HEK293 (cell line): ENCODE results near the gene HLA-DOB.

ENCODE experiments used
- CTCF ChIA-PET: fragments of 350-600 bp; formaldehyde crosslinking; extraction: SDS; loops from one replicate; lab custom pipeline; 2021; ENCODE audit warnings: antibody characterized with exemption; lab: Yijun Ruan, JAX
- POLR2A ChIA-PET: fragments of 300-600 bp; formaldehyde crosslinking; extraction: SDS; loops from one replicate; lab custom pipeline; 2020; ENCODE audit warnings: antibody characterized with exemption, inconsistent platforms; lab: Yijun Ruan, JAX
- H3K27ac ChIP-seq: fragments of 200-500 bp; sonication (Bioruptor generic); 2 replicates; pipeline ENCODE4 v1.5.1; 2014; ENCODE audit warnings: low read depth, low read length, control low read depth, inconsistent platforms; ENCODE audit errors: extremely low read depth
- H3K36me3 ChIP-seq, 2 experiments: fragments of 200-500 bp in 1 of 2; sonication (Bioruptor generic) in 1 of 2; 1 replicate in 1 of 2; 2 replicates in 1 of 2; pipeline ENCODE4 v1.5.1; 2014 to 2017; ENCODE audit warnings: inconsistent platforms in 2 of 2, low read length in 2 of 2; ENCODE audit not compliant: control insufficient read depth in 2 of 2, insufficient read depth in 1 of 2
- H3K4me1 ChIP-seq: fragments of 200-500 bp; sonication (Bioruptor generic); 2 replicates; pipeline ENCODE4 v1.5.1; 2014; ENCODE audit warnings: mild to moderate bottlenecking, low read length, inconsistent platforms; ENCODE audit not compliant: control insufficient read depth, insufficient read depth
- H3K4me3 ChIP-seq: 2 replicates; pipeline ENCODE4 v1.5.1; 2011; ENCODE audit warnings: low read depth, mild to moderate bottlenecking, control low read depth, low read length, moderate library complexity
- H3K9me3 ChIP-seq: fragments of 200-500 bp; sonication (Bioruptor generic); 2 replicates; pipeline ENCODE4 v1.5.1; 2014; ENCODE audit warnings: low read depth, low read length, inconsistent platforms; ENCODE audit not compliant: control insufficient read depth, insufficient read depth
- MZF1 ChIP-seq: fragments of 450-650 bp; formaldehyde crosslinking; IDR thresholded peaks from 2 replicates; pipeline ENCODE4 v1.5.1; 2017; ENCODE audit warnings: missing biosample characterization, missing genetic modification characterization, borderline replicate concordance
- OVOL3 ChIP-seq: fragments of 450-650 bp; formaldehyde crosslinking; IDR thresholded peaks from 2 replicates; pipeline ENCODE4 v1.5.1; 2016; ENCODE audit warnings: missing biosample characterization, missing genetic modification characterization
- RBAK ChIP-seq: fragments of 450-650 bp; formaldehyde crosslinking; IDR thresholded peaks from 2 replicates; pipeline ENCODE4 v1.5.1; 2016; ENCODE audit warnings: missing biosample characterization, missing genetic modification characterization
- ZFP37 ChIP-seq: fragments of 450-650 bp; formaldehyde crosslinking; IDR thresholded peaks from 2 replicates; pipeline ENCODE4 v1.5.1; 2016; ENCODE audit warnings: missing biosample characterization, missing genetic modification characterization
- ZIC2 ChIP-seq: fragments of 450-650 bp; formaldehyde crosslinking; IDR thresholded peaks from 2 replicates; pipeline ENCODE4 v1.5.1; 2016; ENCODE audit warnings: missing biosample characterization, missing genetic modification characterization
- ZNF132 ChIP-seq: fragments of 450-650 bp; formaldehyde crosslinking; IDR thresholded peaks from 2 replicates; pipeline ENCODE4 v1.5.1; 2017; ENCODE audit warnings: missing biosample characterization, missing genetic modification characterization, borderline replicate concordance
- ZNF146 ChIP-seq: fragments of 450-650 bp; formaldehyde crosslinking; IDR thresholded peaks from 2 replicates; pipeline ENCODE4 v1.5.1; 2016; ENCODE audit warnings: missing biosample characterization, missing genetic modification characterization
- ZNF175 ChIP-seq: fragments of 450-650 bp; formaldehyde crosslinking; IDR thresholded peaks from 2 replicates; pipeline ENCODE4 v1.5.1; 2016; ENCODE audit warnings: missing biosample characterization, missing genetic modification characterization
- ZNF184 ChIP-seq: fragments of 450-650 bp; IDR thresholded peaks from 2 replicates; pipeline ENCODE4 v1.5.1; 2018; ENCODE audit warnings: missing biosample characterization, mild to moderate bottlenecking, missing genetic modification characterization
- ZNF214 ChIP-seq: fragments of 450-650 bp; formaldehyde crosslinking; IDR thresholded peaks from 2 replicates; pipeline ENCODE4 v1.5.1; 2017; ENCODE audit warnings: missing biosample characterization, mild to moderate bottlenecking, missing genetic modification characterization, borderline replicate concordance
- ZNF248 ChIP-seq: fragments of 450-650 bp; formaldehyde crosslinking; IDR thresholded peaks from 2 replicates; pipeline ENCODE4 v1.5.1; 2017; ENCODE audit warnings: missing biosample characterization, missing genetic modification characterization
- ZNF274 ChIP-seq, 2 experiments: fragments of 200-500 bp in 1 of 2; fragments of 450-650 bp in 1 of 2; sonication (Bioruptor generic) in 1 of 2; formaldehyde crosslinking in 1 of 2; IDR thresholded peaks; 2 replicates each; pipeline versions ENCODE4 v1.5.1 to v1.6.1; 2014 to 2016; ENCODE audit warnings: borderline replicate concordance in 1 of 2, inconsistent platforms in 1 of 2, low read length in 1 of 2, missing biosample characterization in 1 of 2, missing genetic modification characterization in 1 of 2
- ZNF555 ChIP-seq: fragments of 450-650 bp; formaldehyde crosslinking; conservative IDR thresholded peaks from 2 replicates; pipeline ENCODE4 v1.5.1; 2017; ENCODE audit warnings: missing biosample characterization, mild to moderate bottlenecking, missing genetic modification characterization, inconsistent platforms
- ZNF558 ChIP-seq: fragments of 450-650 bp; formaldehyde crosslinking; IDR thresholded peaks from 2 replicates; pipeline ENCODE4 v1.5.1; 2016; ENCODE audit warnings: missing biosample characterization, missing genetic modification characterization
- ZNF629 ChIP-seq: fragments of 450-650 bp; formaldehyde crosslinking; IDR thresholded peaks from 2 replicates; pipeline ENCODE4 v1.5.1; 2017; ENCODE audit warnings: missing biosample characterization, missing genetic modification characterization
- ZNF654 ChIP-seq: fragments of 450-650 bp; formaldehyde crosslinking; IDR thresholded peaks from 2 replicates; pipeline ENCODE4 v1.5.1; 2016; ENCODE audit warnings: low read depth, missing biosample characterization, missing genetic modification characterization
- ZNF677 ChIP-seq: fragments of 450-650 bp; IDR thresholded peaks from 2 replicates; pipeline ENCODE4 v1.5.0; 2018; ENCODE audit warnings: missing biosample characterization, mild to moderate bottlenecking, missing genetic modification characterization, moderate library complexity
- ZNF707 ChIP-seq: fragments of 450-650 bp; formaldehyde crosslinking; IDR thresholded peaks from 2 replicates; pipeline ENCODE4 v1.5.1; 2016; ENCODE audit warnings: missing biosample characterization, missing genetic modification characterization
- ZSCAN16 ChIP-seq: fragments of 450-650 bp; formaldehyde crosslinking; IDR thresholded peaks from 2 replicates; pipeline ENCODE4 v1.5.1; 2016; ENCODE audit warnings: missing biosample characterization, missing genetic modification characterization
- TF ChIP-seq, protein P1 (sequence below): fragments of 450-650 bp; formaldehyde crosslinking; IDR thresholded peaks from 2 replicates; pipeline ENCODE4 v1.5.1; 2017; ENCODE audit warnings: missing biosample characterization, missing genetic modification characterization
- TF ChIP-seq, protein P2 (sequence below): fragments of 450-650 bp; formaldehyde crosslinking; IDR thresholded peaks from 2 replicates; pipeline ENCODE4 v1.5.1; 2016; ENCODE audit warnings: missing biosample characterization, missing genetic modification characterization
- TF ChIP-seq, protein P3 (sequence below): fragments of 450-650 bp; formaldehyde crosslinking; IDR thresholded peaks from 2 replicates; pipeline ENCODE4 v1.5.1; 2016; ENCODE audit warnings: missing biosample characterization, missing genetic modification characterization
- TF ChIP-seq, protein P4 (sequence below): fragments of 450-650 bp; formaldehyde crosslinking; IDR thresholded peaks from 2 replicates; pipeline ENCODE4 v1.5.1; 2017; ENCODE audit warnings: missing biosample characterization, missing genetic modification characterization
- TF ChIP-seq, protein P5 (sequence below): fragments of 450-650 bp; formaldehyde crosslinking; IDR thresholded peaks from 2 replicates; pipeline ENCODE4 v1.5.1; 2016; ENCODE audit warnings: missing biosample characterization, missing genetic modification characterization

HLA-DOB gene

DNA sequence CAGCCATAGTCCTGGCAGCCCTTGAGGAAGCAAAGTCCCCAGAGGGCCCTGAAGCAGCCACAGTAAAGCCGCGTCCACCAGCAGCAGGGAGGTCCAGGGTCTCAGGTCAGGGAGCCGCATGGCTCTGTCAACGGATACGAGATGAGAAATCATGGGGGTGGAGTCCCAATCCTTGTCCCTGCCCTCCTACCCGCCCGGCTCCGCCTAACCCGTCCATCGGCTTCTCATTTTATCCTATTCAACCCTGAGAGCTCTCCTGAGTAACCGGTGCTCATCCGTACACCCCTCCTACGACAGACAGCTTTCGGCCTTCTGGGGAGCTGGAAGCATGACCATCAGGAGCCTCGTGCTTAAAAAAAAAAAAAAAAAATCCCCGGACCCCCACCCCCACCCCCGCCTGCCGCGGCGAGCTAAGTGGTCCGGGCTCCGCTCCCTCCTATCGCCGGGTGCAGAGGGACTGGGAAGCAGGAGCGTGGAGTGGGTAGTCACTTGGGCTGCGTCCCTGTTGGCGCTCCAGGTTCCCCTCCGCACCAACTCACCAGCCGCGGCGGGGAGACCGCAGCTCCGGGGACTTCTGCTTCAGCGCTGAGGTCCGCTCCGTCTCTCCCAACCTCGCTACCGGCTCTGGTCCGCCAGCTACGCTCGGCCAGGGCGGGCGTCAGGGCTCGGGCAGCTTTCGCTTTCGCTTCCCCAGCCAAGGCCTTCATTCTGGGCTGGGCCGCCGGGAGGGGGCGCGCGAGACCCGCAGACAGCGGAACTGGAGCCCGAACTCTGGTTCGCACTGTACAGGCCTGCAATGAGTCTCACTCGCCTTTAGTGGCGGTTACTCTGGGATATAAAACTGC, 21.5 kb upstream of the HLA-DOB start, which contains the start of gene TAP2:
Gene TAP2 (minus strand): TSS at position 626 of the 845 bp plus-strand sequence. CDS start 506 bp downstream, at position 120.
- peaks cover 0 to 19% of the 10 kb centered on the region in 2 experiments; a peak in 1 of 3 replicates for H3K36me3 ChIP-seq
- POLR2A ChIA-PET, result interaction anchor here (0.6 to 3.5 kb wide), 24 partner anchors 8 to 146 kb away, joined by 3 to 83 read pairs (median 6); partner anchors contain the start of genes BRD2, PSMB9 and TAP1
- peak within 1 kb of the TSS; percentile 87 for H3K4me3 ChIP-seq
- CTCF ChIA-PET, result interaction anchor here (0.5 to 6.7 kb wide), 68 partner anchors 9 to 1515 kb away, joined by 3 to 355 read pairs (median 5); partner anchors contain the start of genes HLA-DMA, HLA-DMB, HLA-DQB2 and PSMB9
- H3K4me1 ChIP-seq, result 0 out of 2 replicates have a peak, but pooled peaks cover 3% of the 10 kb centered on the region
- H3K9me3 ChIP-seq, result no peaks in the 10 kb centered on the region
- H3K27ac ChIP-seq, result peak within 1 kb of the TSS; percentile 67
- TF ChIP-seq ZNF214 (no peak), ZNF146 (tag by site-specific recombination) (no peak), ZNF175 (no peak), ZNF248 (tag by site-specific recombination) (no peak), ZNF558 (tag by site-specific recombination) (no peak), ZNF629 (tag by site-specific recombination) (no peak; the same call in 1 of the 2 replicates), MZF1 (no peak), ZNF132 (tag by site-specific recombination) (no peak), ZNF184 (no peak), RBAK (tag by site-specific recombination) (no peak), ZFP37 (tag by site-specific recombination) (peak; percentile 83; the same call in 1 of the 2 replicates), ZSCAN16 (no peak), ZNF555 (tag by site-specific recombination) (no peak), ZNF677 (tag by site-specific recombination) (no peak), OVOL3 (no peak), ZIC2 (tag by site-specific recombination) (no peak), ZNF274 (IDR thresholded peaks at IDR 0.05; ENCODE audit: low read length) (no peak), ZNF274 (tag by site-specific recombination; IDR thresholded peaks at IDR 0.05; ENCODE audit: borderline replicate concordance) (no peak), ZNF654 (tag by site-specific recombination) (peak; percentile 92), ZNF707 (no peak)
- TF ChIP-seq, protein P1, sequence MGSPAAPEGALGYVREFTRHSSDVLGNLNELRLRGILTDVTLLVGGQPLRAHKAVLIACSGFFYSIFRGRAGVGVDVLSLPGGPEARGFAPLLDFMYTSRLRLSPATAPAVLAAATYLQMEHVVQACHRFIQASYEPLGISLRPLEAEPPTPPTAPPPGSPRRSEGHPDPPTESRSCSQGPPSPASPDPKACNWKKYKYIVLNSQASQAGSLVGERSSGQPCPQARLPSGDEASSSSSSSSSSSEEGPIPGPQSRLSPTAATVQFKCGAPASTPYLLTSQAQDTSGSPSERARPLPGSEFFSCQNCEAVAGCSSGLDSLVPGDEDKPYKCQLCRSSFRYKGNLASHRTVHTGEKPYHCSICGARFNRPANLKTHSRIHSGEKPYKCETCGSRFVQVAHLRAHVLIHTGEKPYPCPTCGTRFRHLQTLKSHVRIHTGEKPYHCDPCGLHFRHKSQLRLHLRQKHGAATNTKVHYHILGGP (tag by site-specific recombination), result no peak
- TF ChIP-seq, protein P2, sequence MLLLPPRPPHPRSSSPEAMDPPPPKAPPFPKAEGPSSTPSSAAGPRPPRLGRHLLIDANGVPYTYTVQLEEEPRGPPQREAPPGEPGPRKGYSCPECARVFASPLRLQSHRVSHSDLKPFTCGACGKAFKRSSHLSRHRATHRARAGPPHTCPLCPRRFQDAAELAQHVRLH (tag by site-specific recombination), result no peak
- TF ChIP-seq, protein P3, sequence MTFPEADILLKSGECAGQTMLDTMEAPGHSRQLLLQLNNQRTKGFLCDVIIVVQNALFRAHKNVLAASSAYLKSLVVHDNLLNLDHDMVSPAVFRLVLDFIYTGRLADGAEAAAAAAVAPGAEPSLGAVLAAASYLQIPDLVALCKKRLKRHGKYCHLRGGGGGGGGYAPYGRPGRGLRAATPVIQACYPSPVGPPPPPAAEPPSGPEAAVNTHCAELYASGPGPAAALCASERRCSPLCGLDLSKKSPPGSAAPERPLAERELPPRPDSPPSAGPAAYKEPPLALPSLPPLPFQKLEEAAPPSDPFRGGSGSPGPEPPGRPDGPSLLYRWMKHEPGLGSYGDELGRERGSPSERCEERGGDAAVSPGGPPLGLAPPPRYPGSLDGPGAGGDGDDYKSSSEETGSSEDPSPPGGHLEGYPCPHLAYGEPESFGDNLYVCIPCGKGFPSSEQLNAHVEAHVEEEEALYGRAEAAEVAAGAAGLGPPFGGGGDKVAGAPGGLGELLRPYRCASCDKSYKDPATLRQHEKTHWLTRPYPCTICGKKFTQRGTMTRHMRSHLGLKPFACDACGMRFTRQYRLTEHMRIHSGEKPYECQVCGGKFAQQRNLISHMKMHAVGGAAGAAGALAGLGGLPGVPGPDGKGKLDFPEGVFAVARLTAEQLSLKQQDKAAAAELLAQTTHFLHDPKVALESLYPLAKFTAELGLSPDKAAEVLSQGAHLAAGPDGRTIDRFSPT, result no peak
- TF ChIP-seq, protein P4, sequence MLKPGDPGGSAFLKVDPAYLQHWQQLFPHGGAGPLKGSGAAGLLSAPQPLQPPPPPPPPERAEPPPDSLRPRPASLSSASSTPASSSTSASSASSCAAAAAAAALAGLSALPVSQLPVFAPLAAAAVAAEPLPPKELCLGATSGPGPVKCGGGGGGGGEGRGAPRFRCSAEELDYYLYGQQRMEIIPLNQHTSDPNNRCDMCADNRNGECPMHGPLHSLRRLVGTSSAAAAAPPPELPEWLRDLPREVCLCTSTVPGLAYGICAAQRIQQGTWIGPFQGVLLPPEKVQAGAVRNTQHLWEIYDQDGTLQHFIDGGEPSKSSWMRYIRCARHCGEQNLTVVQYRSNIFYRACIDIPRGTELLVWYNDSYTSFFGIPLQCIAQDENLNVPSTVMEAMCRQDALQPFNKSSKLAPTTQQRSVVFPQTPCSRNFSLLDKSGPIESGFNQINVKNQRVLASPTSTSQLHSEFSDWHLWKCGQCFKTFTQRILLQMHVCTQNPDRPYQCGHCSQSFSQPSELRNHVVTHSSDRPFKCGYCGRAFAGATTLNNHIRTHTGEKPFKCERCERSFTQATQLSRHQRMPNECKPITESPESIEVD (tag by site-specific recombination), result no peak
- TF ChIP-seq, protein P5, sequence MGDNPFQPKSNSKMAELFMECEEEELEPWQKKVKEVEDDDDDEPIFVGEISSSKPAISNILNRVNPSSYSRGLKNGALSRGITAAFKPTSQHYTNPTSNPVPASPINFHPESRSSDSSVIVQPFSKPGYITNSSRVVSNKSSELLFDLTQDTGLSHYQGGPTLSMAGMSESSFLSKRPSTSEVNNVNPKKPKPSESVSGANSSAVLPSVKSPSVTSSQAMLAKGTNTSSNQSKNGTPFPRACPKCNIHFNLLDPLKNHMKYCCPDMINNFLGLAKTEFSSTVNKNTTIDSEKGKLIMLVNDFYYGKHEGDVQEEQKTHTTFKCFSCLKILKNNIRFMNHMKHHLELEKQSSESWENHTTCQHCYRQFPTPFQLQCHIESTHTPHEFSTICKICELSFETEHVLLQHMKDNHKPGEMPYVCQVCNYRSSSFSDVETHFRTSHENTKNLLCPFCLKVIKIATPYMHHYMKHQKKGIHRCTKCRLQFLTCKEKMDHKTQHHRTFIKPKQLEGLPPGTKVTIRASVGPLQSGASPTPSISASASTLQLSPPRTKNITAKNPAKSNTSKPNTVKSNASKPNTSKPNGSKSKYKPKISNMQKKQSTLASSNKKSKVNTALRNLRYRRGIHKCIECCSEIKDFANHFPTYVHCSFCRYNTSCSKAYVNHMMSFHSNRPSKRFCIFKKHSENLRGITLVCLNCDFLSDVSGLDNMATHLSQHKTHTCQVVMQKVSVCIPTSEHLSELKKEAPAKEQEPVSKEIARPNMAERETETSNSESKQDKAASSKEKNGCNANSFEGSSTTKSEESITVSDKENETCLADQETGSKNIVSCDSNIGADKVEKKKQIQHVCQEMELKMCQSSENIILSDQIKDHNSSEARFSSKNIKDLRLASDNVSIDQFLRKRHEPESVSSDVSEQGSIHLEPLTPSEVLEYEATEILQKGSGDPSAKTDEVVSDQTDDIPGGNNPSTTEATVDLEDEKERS (tag by site-specific recombination), result no peak
